Measurements from ENCODE around the gene KIF11. TPM values are rescaled to one million over a fixed set of nuclear protein-coding genes. Genes with fewer than 3 reads are reported as not detected.
A peak's percentile ranks its signal among the peaks of the same experiment; 100 is the strongest.
"Not testable (repeated sequence)": the region's sequence is repeated elsewhere in the genome, so short reads cannot be mapped to it uniquely, and the experiment has no call there.

Gene KIF11
- polyA plus RNA-seq, 4 donors = 27.9 to 34.2 (median 30.9) TPM

DNA sequence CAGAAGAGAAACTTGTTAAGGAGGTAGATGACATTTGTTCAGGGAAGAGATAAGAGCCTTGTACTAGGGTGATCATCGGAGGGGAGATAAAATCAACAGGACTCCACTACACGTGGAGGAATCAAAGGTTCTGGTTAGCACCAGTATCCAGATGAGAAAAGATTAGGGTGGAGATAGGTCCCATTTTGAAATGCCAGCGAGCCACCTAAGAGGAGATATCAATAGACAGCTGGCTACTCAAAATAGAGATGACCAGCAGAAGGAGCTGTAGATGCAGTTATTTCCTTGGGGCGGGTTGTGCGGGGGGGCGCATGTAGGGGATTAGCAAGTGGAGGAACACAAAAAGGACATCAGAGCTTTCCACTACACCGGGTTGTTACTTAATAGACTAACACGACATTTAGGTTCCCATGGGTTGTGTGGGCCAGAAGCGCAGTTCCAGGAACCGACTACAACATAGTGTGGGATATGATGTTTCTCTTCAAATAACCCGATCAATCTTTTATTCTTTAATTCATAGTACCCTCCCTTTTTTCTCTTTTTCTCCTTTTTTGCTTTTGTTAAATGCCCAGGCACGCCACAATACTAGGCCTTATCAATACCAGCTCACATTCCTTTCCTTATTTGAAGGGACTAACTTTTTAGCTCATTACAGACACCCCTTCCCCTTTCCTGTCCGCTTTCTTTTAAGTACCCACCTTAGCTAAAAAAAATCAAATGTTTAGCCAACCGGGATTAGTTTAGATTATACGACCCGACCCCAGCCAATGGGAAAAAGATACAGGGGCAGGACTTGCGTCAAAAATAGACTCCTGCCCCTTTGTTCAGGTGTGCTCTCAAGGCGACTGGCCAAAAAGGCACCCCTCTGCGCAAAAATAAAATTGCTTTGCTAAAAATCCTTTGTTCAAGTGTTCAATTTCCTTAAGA is 2.0 kb upstream of the KIF11 start:
- no peak for DNase-seq (ENCODE audit: low read depth in 4 of 4, low spot score in 2 of 4)

DNA sequence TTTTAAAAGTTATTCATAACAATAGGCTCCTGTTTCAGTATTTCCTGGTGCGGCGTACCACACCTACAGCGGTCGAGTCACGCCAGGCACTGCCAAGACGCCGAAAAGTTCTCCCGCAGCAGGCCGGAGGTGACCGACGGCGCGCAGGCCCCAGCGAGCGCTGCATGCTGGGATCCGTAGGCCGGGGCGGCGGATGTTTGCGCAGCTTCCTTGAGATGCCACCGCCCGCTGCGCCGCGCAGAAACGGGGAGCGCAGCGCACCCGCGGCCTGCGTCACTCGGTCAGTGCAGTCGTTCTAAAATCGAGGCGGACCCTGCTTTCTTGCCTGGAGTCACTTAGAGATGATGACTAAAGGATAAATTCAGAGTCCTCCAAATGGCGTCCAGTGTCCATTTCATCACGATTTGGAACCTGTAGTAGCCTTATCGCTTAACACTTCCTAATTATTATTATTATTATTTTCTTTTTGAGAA is 1.3 kb upstream of the KIF11 start:
- peak in 2 of 4 donors; percentile 81 to 82 for DNase-seq (ENCODE audit: low read depth in 4 of 4, low spot score in 2 of 4)

DNA sequence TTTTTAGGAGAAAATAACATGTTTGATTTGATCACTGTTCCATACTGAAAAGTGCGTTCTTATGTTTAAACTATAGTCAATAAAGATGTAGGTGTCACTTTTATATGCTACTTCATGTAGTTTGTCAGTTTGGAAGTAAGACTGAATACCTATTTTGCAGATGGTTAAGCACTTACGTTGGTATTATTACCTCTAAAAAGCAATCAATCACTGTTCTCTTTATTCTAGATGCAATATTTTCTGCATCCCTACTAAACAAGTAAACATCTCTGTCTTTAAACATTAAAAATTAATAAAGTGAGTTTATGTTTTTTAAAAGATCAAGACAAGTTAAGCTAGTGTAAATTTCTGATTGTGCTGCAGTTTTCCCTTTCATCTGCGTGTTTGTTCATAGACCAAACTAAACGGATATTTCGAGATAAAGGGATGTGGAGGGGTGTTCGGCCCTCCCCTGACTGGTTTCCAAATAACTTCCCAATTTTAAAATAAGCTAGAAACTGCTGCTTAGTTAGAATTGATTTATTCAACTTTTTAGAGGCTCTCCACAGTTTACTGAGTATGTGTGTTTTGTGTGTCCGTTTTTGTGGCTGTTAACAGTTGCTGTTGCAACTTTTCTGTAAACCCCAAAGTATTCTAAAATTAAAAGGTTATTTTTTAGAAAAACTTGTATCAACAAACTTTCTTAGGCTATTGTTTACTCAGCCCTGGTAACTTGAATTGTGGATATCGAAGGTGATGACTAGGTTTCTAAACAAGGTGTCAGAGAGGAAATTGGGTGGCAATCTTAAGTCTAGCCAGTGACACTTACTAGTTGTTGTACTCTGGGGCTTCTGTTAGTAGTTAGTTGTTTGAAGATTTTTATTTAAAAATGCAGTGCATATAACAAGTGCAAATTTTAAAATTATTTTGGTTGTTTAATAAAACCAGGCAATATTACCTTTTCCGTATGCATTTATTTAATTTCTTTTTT is 974 bp downstream of the KIF11 start:
- DNase-seq (ENCODE audit: low read depth in 4 of 4, low spot score in 2 of 4) = no peak

DNA sequence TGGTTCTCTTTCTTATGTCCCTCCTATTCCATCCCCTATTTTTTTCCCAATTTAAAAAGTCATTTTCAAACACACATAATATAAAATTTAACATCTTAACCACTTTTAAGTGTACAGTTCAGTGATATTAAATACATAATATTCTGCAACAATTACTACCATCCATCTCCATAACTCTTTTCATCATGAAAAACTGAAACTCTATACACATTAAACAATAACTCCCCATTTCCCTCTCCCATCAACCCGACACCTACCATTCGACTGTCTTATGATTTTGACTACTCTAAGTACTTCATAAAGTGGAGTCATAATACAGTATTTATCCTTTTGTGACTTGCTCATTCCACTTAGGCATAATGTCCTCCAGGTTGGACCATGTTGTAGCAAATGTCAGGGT is 2.6 kb downstream of the KIF11 start:
- DNase-seq (ENCODE audit: low read depth in 4 of 4, low spot score in 2 of 4) = no peak

DNA sequence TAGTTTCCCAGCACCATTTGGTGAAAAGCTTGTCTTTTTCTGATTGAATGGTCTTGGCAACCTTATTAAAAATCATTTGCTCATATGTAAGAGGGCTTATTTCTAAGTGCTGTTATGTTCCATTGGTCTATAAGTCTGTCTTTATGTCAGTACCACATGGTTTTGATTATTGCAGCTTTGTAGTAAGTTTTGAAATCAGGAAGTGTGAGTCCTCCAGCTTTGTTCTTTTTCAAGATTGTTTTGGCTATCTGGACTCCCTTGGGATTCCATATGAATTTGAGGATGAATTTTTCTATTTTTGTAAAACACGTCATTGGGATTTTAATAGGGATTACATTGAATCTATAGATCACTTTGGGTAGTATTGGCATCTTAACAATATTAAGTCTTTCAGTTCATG is 5.4 kb downstream of the KIF11 start:
- DNase-seq (ENCODE audit: low read depth in 4 of 4, low spot score in 2 of 4) = no peak

DNA sequence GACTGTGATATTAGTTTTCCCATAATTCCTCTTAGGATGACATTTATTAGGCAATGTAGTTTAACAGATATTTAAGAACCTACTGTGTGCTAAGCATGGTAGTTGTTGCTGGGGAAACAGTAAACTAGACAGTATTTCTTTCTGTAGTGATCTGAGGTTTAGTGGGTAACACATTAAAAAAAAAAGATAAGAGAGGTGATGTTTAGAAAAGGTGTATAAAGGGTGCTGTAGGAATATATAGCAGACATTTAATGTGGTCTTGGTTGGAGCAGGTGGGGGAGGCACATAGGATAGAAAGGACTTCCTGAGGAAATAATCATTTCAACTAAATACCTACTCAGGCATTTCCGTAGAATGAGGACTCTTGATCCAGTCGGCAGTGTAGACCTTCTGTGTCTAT is 11.9 kb downstream of the KIF11 start:
- DNase-seq (ENCODE audit: low read depth in 4 of 4, low spot score in 2 of 4) = no peak

DNA sequence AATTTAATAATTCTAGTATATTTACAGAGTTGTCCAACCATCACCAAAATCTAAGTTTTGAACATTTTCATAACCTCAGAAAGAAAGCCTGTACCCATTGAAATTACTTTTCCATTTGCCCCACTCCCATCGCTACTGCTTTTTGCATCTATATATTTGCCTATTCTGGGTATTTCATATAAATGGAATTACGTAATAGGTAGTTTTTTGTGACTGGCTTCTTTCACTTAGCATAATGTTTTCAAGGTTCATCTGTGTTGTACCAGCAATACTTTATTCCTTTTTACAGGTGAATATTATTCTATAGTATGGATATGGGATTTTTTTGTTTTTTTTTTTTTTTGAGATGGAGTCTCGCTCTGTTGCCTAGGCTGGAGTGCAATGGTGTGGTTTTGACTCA is 22.6 kb downstream of the KIF11 start:
- DNase-seq (ENCODE audit: low read depth in 4 of 4, low spot score in 2 of 4) = no peak

DNA sequence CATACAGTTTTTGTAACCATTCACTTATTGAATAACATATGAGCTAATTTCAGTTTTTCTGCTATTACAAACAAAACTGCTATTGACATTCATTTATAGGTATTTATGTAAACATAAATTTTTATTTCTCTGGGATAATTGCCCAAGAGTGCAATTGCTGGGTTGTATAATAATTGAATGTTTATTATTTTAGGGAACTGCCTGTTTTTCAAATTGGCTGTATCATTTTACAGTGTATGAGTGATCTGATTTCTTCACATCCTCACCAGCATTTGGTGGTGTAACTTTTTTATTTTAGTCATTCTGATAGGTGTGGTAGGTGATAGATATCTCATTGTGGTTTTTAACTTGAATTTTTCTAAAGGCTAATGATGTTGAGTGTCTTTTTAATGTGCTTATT is 26.4 kb downstream of the KIF11 start:
- DNase-seq (ENCODE audit: low read depth in 4 of 4, low spot score in 2 of 4) = no peak

DNA sequence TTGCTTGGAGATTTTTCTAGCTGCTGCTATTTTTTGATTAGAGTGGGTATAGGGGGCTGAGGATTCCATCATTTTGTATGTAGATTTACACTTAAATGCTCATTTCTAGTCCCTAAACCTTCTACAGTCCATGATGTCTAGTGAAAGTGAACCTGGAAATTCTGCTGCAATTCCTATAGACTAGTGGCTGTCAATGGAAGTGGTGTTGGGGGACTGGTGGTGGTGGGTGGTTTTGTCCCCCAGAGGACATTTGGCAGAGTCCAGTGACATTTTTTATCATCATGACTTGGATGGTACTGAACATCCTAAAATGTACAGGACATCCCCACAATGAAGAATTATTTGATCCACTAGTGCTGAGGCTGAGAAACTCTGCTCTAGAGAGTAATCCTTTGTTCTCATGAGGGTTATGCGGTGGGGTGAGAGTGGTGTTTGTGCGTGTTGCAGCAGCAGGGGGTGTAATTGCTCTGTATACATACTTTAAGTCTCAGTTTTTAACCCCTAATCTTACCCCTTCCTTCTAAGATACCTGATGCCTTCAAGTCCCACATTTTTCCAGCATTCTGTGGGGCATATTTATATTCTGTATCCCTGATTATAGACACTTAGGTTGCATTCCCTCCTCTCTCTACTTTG is 35.0 kb downstream of the KIF11 start:
- DNase-seq (ENCODE audit: low read depth in 4 of 4, low spot score in 2 of 4) = no peak

DNA sequence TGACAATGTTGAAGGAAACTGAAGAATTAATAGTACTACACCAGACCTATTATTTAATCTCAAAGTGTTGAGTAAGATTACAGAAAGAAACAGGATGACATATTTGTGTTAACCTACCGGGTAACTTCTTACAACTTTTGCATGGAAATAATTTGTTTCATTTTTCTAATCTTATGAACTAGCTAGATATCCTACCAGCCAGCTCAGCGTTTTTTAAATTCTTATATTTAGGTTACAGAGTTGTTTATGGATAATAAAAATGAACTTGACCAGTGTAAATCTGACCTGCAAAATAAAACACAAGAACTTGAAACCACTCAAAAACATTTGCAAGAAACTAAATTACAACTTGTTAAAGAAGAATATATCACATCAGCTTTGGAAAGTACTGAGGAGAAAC is 37.0 kb downstream of the KIF11 start:
- no peak for DNase-seq (ENCODE audit: low read depth in 4 of 4, low spot score in 2 of 4)

DNA sequence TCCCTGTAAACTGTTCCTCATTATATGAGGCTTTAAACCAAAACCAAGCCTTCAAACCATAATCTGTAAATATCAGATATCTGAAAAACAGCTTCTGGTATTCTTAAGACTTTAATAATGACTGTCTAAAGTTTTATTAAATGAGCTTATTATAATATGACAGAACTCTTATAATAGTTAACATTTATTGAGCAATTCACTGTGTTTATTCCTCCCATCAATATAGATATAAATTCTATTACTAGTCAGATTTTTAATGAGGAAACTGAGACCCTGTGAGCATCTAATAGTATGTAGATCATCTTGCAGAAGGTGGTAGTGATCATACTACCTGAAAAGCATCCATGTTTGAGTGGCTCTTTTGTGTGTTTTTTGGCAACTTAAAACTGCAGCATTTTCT is 45.1 kb downstream of the KIF11 start:
- no peak for DNase-seq (ENCODE audit: low read depth in 4 of 4, low spot score in 2 of 4)

DNA sequence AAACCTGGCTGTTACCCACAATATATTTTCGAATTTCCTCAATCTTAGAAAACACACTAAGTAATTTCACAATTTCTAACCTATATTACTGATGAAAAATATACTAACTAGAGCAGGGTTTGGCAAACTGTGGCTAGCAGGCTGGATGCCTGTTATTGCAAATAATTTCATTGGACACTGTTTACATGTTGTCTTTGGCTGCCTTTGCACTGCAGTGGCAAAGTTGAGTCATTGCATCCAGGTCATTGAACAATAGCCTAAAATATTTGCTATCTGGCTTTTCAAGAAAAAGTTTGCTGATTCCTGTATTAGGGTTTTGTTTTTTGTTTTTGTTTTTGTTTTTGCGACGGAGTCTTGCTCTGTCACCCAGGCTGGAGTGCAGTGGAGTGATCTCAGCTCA is 47.2 kb downstream of the KIF11 start:
- DNase-seq (ENCODE audit: low read depth in 4 of 4, low spot score in 2 of 4) = no peak

DNA sequence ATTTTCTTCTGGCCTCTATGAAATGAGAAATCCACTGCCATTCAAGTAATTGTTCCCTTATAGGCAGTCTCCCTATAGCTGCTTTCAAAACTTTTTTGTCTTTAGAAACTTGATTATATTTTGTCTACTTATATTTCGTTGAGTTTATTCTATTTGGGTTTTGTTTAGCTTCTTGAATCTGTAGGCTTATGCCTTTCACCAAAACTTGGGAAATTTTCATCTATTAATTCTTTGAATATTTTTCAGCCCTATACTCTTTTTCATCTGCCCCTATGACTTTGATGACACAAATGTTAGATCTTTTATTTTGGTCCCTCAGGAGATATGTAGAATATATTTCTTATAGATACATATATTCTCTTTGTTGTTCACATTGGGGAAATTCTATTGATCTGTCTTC is 48.6 kb downstream of the KIF11 start:
- DNase-seq (ENCODE audit: low read depth in 4 of 4, low spot score in 2 of 4) = no peak

DNA sequence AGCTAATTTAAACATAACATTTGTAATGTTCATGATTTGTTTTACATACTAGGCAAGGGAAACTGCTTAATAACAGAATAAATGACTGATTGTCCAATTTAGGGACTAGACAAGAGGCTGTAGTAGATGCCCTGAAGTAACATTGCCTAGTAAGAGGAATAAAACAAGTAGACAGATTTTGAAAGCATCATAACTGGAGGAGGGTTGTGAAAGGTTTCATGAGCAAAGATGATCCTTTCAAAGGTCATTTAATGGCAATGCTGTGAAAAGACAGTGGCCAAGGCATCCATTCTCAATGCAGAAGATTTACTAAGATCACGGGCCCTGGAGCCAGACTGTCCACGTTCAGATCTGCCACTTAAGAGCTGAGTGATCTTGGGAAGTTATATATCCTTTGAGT is 52.0 kb downstream of the KIF11 start:
- no peak for DNase-seq (ENCODE audit: low read depth in 4 of 4, low spot score in 2 of 4)

DNA sequence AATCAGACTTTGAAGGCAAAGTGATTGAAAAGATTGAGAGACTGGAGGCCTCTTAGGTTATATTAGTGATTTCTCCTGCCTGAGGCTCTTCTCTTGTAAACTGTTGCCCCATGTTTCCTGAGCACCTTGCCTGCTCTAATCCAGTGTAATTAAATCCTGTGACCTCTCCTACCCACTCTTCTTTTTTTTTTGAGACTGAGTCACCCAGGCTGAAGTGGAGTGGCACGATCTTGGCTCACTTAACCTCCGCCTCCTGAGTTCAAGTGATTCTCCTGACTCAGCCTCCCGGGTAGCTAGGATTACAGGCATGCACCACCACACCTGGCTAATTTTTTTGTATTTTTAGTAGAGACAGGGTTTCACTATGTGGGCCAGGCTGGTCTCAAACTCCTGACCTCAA is 57.9 kb downstream of the KIF11 start:
- not testable (repeated sequence) for DNase-seq (ENCODE audit: low read depth in 4 of 4, low spot score in 2 of 4)

DNA sequence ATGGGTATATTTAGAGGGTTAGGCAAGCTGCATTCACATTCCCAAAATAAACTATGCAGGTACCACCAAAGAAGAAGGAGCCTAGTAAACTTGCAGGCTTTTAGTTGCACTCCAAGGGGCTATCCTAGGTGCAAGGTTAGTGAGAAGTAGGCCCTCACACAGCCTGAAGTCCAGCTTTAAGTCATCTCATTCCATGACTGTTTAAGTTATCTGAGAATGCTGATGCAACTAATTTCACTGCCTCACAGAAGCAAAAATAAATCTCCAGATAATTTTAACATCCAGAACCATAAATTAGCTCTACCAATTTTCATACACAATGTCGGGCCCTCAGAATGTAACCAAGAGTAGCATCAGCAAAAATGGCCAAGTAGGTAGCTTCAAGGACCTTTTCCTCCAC is 62.5 kb downstream of the KIF11 start:
- DNase-seq (ENCODE audit: low read depth in 4 of 4, low spot score in 2 of 4) = no peak

DNA sequence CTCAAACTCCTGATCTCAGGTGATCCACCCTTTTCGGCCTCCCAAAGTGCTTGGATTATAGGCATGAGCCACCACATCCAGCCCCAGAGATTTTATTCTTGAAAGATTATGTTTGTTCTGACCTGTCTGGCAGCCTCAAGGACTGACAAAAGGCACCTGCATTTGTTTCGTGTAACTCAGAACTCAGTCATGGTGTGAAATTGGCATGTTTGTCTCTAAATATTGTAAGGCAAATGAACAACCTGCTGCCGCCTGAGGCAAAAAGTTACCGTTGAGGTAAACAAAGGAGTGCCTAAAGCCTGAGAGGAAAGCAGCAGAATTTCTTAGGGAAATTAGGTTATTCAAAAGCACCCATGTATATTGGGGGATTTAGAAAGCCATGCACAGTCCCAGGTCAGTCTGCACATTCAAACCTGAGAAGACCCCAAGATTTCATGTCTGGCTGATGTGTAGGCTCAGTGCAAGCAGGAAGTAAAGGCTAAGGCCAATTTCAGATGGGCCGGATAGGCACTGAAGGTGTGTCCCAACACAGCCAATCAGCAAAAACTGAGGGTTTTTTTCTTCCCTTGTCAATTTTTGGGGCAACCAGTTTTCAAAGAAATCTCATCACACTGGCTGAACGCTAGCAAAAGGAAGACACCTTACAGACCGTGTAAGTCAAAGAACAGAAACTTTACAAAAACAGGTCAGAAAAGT is 63.5 kb downstream of the KIF11 start:
- DNase-seq (ENCODE audit: low read depth in 4 of 4, low spot score in 2 of 4) = no peak

DNA sequence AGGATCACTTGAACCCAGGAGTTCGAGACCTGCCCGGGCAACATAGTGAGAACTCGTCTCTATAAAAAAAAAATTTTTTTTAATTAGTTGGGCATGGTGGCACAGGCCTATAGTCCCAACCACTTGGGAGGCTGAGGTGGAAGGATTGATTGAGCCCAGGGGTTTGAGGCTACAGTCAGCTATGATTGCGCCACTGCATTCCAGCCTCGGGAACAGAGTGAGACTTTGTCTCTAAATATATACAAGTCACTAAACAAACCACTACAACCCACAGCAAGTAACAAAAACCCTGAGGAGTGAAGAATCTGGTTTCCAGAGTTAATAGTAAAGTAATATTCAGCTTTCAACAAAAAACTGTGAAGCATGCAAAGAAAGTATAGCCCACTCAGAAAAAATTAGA is 64.1 kb downstream of the KIF11 start:
- DNase-seq (ENCODE audit: low read depth in 4 of 4, low spot score in 2 of 4) = no peak

DNA sequence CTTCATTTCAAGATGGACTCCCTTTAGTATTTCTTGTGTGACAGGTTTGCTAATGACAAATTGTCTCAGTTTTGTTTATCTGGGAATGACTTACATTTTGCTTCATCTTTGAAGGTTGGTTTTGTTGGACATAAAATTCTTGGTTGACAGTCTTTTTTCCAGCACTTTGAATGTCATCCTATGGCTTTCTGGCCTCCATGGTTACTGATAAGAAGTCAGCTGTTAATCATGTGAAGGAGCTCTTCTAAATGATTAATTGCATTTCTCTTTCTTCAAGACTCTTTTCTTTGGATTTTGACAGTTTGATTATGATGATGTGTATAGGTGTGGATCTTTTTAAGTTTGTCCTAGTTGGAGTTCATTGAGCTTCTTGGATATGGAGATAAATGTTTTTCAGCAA is 69.9 kb downstream of the KIF11 start:
- no peak for DNase-seq (ENCODE audit: low read depth in 4 of 4, low spot score in 2 of 4)

DNA sequence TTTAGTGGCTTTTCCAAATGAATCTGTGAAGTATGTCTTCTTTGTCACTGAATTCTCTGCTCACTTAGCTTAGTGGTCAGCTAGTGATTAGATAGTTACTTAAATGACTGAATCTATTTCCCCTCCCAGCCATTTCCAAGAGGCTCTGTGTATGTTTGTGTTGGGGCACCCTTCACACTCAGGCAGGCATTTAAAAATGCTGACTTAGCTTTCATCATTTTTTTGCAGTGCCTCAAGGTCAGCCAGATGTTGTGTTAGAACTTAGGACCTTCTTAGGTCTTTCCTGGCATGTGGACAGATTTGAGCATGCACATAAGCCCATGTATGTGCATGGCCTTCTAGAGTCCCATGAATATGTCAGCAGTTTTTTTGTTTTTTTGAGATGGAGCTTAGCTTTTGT is 71.4 kb downstream of the KIF11 start:
- DNase-seq (ENCODE audit: low read depth in 4 of 4, low spot score in 2 of 4) = no peak

Data from left renal cortex interstitium (tissue), 4 donors.